HG02642 (cell line): Measurements from ENCODE around the gene CST3.
A peak's percentile ranks its signal among the peaks of the same experiment; 100 is the strongest.
"Not testable (repeated sequence)": the region's sequence is repeated elsewhere in the genome, so short reads cannot be mapped to it uniquely, and the experiment has no call there.

Experiments
- ATAC-seq: cut with Tn5 transposase; IDR thresholded peaks from one replicate; pipeline ENCODE4 v1.9.1; 2021; ENCODE audit warnings: mild to moderate bottlenecking; ENCODE audit not compliant: unreplicated experiment, poor library complexity

CST3 gene

GRCh38 chr20:23629542-23630391 is 8.0 kb downstream of the CST3 start:
- ATAC-seq = no peak

- no peak for ATAC-seq
These were observed 8.7 kb downstream of the CST3 start for GRCh38 chr20:23629017-23629541.

GRCh38 chr20:23628402-23629016 is 9.2 kb downstream of the CST3 start:
- ATAC-seq = no peak

GRCh38 chr20:23627501-23627900 is 10.3 kb downstream of the CST3 start:
- no peak for ATAC-seq

GRCh38 chr20:23626040-23626620 is 11.6 kb downstream of the CST3 start:
- no peak for ATAC-seq

GRCh38 chr20:23625236-23625964 is 12.4 kb downstream of the CST3 start:
- no peak for ATAC-seq

GRCh38 chr20:23624324-23624691 is 13.4 kb downstream of the CST3 start:
- ATAC-seq = no peak

GRCh38 chr20:23623666-23624323 is 14.0 kb downstream of the CST3 start:
- no peak for ATAC-seq

- no peak for ATAC-seq
These were observed 14.9 kb downstream of the CST3 start for GRCh38 chr20:23622839-23623343.

GRCh38 chr20:23622401-23622800 is 15.4 kb downstream of the CST3 start:
- not testable (repeated sequence) for ATAC-seq

- ATAC-seq = not testable (repeated sequence)
These were observed 16.9 kb downstream of the CST3 start for GRCh38 chr20:23620670-23621386.

- ATAC-seq = no peak
These were observed 23.6 kb downstream of the CST3 start for GRCh38 chr20:23614163-23614562.

- no peak for ATAC-seq
These were observed 24.1 kb downstream of the CST3 start for GRCh38 chr20:23613676-23614075.

GRCh38 chr20:23612396-23612795 is 25.4 kb downstream of the CST3 start:
- no peak for ATAC-seq

GRCh38 chr20:23609486-23610109 is 28.2 kb downstream of the CST3 start:
- no peak for ATAC-seq

GRCh38 chr20:23608251-23608846 is 29.4 kb downstream of the CST3 start:
- ATAC-seq = no peak

GRCh38 chr20:23607497-23608245 is 30.1 kb downstream of the CST3 start:
- ATAC-seq = no peak

- peak; percentile 80 for ATAC-seq
These were observed 31.1 kb downstream of the CST3 start for GRCh38 chr20:23606652-23607049.
